Natural killer cell treated with Interleukin-12 subunit alpha and Interleukin-12 subunit beta and Interleukin-15 and Interleukin-18, amount 100 ng/mL, for 72 hours (primary cell): ENCODE measurements around the gene ZBBX. TPM values are rescaled to one million over a fixed set of nuclear protein-coding genes. Genes with fewer than 3 reads are reported as not detected.

ENCODE experiments used
- total RNA-seq, 2 donors: library from RNA; stranded (reverse); gene quantifications; one replicate each; pipeline ENCODE4 v1.2.3, GENCODE V29; 2022

Gene ZBBX
- total RNA-seq, 2 donors from 2014 or later: not detected

Other genes with a start within 250 kb of the ZBBX start
- not detected for gene SERPINI2, start 93.7 kb upstream of the ZBBX start, total RNA-seq